Measurements from ENCODE around the gene CAMSAP2. TPM values are rescaled to one million over a fixed set of nuclear protein-coding genes. Genes with fewer than 3 reads are reported as not detected.

The CAMSAP2 gene
- polyA plus RNA-seq, 1 of the 3 experiments (the other 2 are of a cell fraction), result 5.5 TPM

DNA sequence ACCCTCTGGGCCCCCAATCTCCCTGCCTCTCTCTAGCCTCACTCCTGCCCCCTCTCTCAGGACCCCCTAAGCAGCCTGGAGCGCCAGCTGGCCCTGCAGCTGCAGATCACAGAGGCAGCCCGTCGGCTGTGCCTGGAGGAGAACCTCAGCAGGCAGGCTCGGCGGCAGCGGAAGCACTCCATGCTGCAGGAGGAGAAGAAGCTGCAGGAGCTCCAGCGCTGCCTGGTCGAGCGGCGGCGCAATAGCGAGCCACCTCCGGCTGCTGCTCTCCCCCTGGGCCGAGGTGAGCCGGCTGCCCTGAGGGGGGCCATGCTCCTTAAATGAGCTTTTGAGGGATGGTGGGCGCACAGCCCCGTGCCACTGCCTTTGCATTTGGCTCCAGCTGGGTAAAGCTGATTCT is 162.2 kb downstream of the CAMSAP2 start:
- Histone ChIP-seq H3K9ac (no peak overlapping the region), H3K79me2 (ENCODE audit: insufficient read depth) (no peaks in the 10 kb centered on the region), H3F3A (replicated peaks; ENCODE audit: insufficient read depth) (no peaks in the 10 kb centered on the region), H3K27ac (ENCODE audit: low read depth in 2 of 2, low read length in 1 of 2) (no peak overlapping the region), H3K9me3 (no peaks in the 10 kb centered on the region), H3K9me2 (no peaks in the 10 kb centered on the region), H3K4me3 (ENCODE audit: low read depth in 2 of 2, low read length in 1 of 2) (no peak overlapping the region), H3K27me3 (ENCODE audit: insufficient read depth) (no peaks in the 10 kb centered on the region), H3K4me1 (ENCODE audit: control insufficient read depth in 1 of 2, insufficient read depth in 2 of 2, low read depth in 1 of 2, low read length in 1 of 2) (no peaks in the 10 kb centered on the region; a peak in 1 of 4 replicates), H3K36me3 (replicated peaks in 1 of 2; ENCODE audit: control insufficient read depth in 1 of 2, insufficient read depth in 2 of 2, low read length in 1 of 2) (no peaks in the 10 kb centered on the region), H4K20me1 (ENCODE audit: insufficient read depth) (no peaks in the 10 kb centered on the region), H2AFZ (ENCODE audit: low read depth) (no peak overlapping the region), H3K4me2 (no peak overlapping the region)
- CTCF ChIA-PET, result interaction anchor here (0.5 to 2.8 kb wide), 3 partner anchors 10 to 279 kb away, joined by 3 to 15 read pairs (median 8); no protein-coding TSS in a partner anchor
- TF ChIP-seq CHD2 (IDR thresholded peaks at IDR 0.05; ENCODE audit: low read length, partially characterized antibody) (no peak), RXRA (IDR thresholded peaks at IDR 0.05; ENCODE audit: borderline replicate concordance, low read depth) (no peak), RAD21 (IDR thresholded peaks at IDR 0.05; ENCODE audit: low read length) (no peak), GATA2 (CRISPR knock-in tag; IDR thresholded peaks at IDR 0.05) (no peak), MXI1 (IDR thresholded peaks at IDR 0.05; ENCODE audit: low read depth, low read length) (no peak), FOSL2 (IDR thresholded peaks at IDR 0.05; ENCODE audit: borderline replicate concordance, low read depth) (no peak)
- TF ChIP-seq, protein P1, sequence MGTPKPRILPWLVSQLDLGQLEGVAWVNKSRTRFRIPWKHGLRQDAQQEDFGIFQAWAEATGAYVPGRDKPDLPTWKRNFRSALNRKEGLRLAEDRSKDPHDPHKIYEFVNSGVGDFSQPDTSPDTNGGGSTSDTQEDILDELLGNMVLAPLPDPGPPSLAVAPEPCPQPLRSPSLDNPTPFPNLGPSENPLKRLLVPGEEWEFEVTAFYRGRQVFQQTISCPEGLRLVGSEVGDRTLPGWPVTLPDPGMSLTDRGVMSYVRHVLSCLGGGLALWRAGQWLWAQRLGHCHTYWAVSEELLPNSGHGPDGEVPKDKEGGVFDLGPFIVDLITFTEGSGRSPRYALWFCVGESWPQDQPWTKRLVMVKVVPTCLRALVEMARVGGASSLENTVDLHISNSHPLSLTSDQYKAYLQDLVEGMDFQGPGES (IDR thresholded peaks at IDR 0.05; ENCODE audit: low read depth, low read length), result no peak
- TF ChIP-seq, protein P2, sequence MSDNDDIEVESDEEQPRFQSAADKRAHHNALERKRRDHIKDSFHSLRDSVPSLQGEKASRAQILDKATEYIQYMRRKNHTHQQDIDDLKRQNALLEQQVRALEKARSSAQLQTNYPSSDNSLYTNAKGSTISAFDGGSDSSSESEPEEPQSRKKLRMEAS (IDR thresholded peaks at IDR 0.05; ENCODE audit: low read depth), result no peak
- TF ChIP-seq, protein P3, sequence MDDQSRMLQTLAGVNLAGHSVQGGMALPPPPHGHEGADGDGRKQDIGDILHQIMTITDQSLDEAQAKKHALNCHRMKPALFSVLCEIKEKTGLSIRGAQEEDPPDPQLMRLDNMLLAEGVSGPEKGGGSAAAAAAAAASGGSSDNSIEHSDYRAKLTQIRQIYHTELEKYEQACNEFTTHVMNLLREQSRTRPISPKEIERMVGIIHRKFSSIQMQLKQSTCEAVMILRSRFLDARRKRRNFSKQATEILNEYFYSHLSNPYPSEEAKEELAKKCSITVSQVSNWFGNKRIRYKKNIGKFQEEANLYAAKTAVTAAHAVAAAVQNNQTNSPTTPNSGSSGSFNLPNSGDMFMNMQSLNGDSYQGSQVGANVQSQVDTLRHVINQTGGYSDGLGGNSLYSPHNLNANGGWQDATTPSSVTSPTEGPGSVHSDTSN (IDR thresholded peaks at IDR 0.05), result no peak
- WGBS (ENCODE audit: low lambda C conversion rate), result 99% methylated on average over 10 of the region's 17 CpGs
- POLR2A ChIA-PET, result no interaction called here
- no peak for DNase-seq

DNA sequence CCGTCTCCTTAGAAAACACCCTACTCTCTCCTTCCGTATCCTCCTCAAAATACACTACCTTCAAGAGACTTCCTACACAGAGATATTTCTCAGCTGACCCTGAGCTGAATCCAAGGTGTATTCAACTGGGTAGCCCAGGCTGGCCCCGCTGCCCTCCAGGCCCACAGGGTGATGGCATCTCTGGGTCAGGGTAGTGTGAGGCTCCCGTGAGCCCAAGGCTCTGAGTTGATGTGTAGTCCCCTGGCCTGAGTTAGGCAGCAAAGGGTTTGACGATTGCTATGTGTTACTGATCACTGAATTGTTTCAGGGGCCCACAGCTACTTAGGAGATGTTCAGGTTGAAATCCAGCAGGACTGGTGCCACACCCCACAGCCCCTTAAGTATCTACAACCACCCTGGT is 162.7 kb downstream of the CAMSAP2 start:
- ChIA-PET CTCF (interaction anchor here (0.5 to 2.8 kb wide), 3 partner anchors 11 to 279 kb away, joined by 3 to 15 read pairs (median 8); no protein-coding TSS in a partner anchor), POLR2A (no interaction called here)
- TF ChIP-seq, protein P1 (IDR thresholded peaks at IDR 0.05; ENCODE audit: low read depth, low read length), result no peak
- Histone ChIP-seq H3K9me2 (no peaks in the 10 kb centered on the region), H4K20me1 (ENCODE audit: insufficient read depth) (no peaks in the 10 kb centered on the region), H3K36me3 (replicated peaks in 1 of 2; ENCODE audit: control insufficient read depth in 1 of 2, insufficient read depth in 2 of 2, low read length in 1 of 2) (no peaks in the 10 kb centered on the region), H3K27ac (ENCODE audit: low read depth in 2 of 2, low read length in 1 of 2) (no peak overlapping the region), H3K9me3 (no peaks in the 10 kb centered on the region), H3K4me2 (no peak overlapping the region), H3K4me3 (ENCODE audit: low read depth in 2 of 2, low read length in 1 of 2) (no peak overlapping the region), H3K79me2 (ENCODE audit: insufficient read depth) (no peaks in the 10 kb centered on the region), H3F3A (replicated peaks; ENCODE audit: insufficient read depth) (no peaks in the 10 kb centered on the region), H2AFZ (ENCODE audit: low read depth) (no peak overlapping the region), H3K4me1 (ENCODE audit: control insufficient read depth in 1 of 2, insufficient read depth in 2 of 2, low read depth in 1 of 2, low read length in 1 of 2) (no peaks in the 10 kb centered on the region; a peak in 1 of 4 replicates), H3K27me3 (ENCODE audit: insufficient read depth) (no peaks in the 10 kb centered on the region), H3K9ac (no peak overlapping the region)
- 88% methylated on average over 3 of the region's 5 CpGs for whole genome bisulfite sequencing (ENCODE audit: low lambda C conversion rate)
- DNase-seq, result no peak
